Endometrial microvascular endothelial cells (primary cell): ENCODE measurements around the gene TRAPPC4. TPM values are rescaled to one million over a fixed set of nuclear protein-coding genes. Genes with fewer than 3 reads are reported as not detected.
"Not testable (repeated sequence)": the region's sequence is repeated elsewhere in the genome, so short reads cannot be mapped to it uniquely, and the experiment has no call there.

Experiments
- in situ Hi-C: cut with HindIII; loops from 2 replicates; pipeline ENCODE4 v1.10.0; 2017; ENCODE audit warnings: low sequenced_read_pairs, low pct_unique_long_range_greater_than_20kb; ENCODE audit errors: inconsistent ontology term
- total RNA-seq: library from RNA; depleted of rRNA; stranded (reverse); fragments of >200 nt; gene quantifications from one replicate; pipeline ENCODE4 v1.2.3, GENCODE V29; 2015; ENCODE audit errors: inconsistent ontology term

The TRAPPC4 gene
- total RNA-seq, 1 donor from 2014 or later, result 82.7 TPM

GRCh38 chr11:119029340-119030028 is 10.9 kb downstream of the TRAPPC4 start:
- in situ Hi-C loops, result no loop called here

DNA sequence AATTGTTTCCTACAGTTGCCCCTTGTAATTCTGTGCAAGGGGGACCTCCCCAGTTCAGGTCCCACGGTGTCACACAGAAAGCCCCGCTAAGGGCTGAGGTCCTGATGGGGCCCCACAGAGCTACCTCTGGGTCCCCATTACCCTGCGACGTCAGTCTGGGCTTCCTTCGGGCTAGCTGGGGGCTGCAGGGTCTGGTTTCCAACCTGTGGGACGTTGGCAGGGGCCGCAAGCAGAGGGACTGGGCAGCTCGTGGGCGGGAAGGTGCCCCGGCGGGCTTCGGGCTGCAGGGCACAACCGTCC is 11.4 kb downstream of the TRAPPC4 start:
- in situ Hi-C loops, result no loop called here

DNA sequence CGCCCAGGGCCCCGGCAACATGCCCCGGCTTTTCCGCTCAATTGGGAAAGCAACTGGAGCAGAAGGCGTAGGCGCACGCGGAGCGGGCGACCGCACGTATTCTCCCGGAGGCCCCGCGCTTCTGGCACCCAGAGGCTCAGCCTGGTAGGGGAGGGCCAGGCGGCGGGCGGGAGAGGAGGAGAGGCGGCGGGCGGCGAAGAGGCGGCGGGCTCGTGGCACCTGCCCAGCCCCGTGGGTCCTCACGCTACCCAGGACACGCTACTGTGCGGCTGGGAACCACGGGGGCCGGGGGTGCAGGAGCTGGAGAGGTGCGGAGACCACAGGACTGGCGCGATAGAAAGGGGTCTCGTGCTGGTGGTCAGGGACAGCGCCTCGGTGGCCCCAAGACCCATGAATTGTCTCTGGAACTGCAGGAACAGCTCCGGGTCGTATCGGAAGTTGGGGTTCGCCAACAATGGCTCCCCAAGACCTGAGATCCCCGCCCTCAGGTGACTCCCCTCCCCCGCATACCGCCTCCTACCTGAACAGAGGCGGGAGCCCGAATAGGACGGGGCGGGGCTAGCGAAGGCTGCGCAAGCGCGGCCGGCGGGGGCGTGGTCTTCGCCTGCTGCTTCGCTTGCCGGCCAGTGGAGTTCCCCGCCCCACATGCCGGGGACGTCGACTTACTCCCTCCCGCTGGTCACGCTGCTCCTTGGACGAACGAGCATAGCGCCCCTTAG is 11.9 kb downstream of the TRAPPC4 start, which contains the start of gene SLC37A4:
Gene SLC37A4, minus strand, starts transcription at position 549 of the 719 bp plus-strand sequence.
- in situ Hi-C loops, result no loop called here

DNA sequence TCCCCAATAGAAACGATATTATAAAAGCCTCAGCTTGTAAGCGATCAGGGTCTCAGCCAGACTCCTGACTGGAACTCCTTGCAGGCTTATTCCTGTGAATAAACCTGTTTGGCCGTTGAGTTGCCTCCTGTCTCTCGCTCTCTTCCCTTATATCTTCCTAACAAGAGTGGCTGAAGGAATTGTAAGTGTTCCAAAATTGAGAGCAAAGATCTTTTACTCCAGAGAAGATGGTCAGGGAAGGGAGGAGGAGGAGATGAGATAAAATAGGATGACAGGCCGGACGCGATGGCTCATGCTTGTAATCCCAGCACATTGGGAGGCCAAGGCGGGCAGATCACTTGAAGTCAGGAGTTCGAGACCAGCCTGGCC is 13.3 kb downstream of the TRAPPC4 start:
- in situ Hi-C loops, result no loop called here

GRCh38 chr11:119033421-119033820 is 14.9 kb downstream of the TRAPPC4 start:
- in situ Hi-C loops, result not testable (repeated sequence)

- in situ Hi-C loops, result no loop called here
Observed at GRCh38 chr11:119034813-119035212, 16.2 kb downstream of the TRAPPC4 start.

DNA sequence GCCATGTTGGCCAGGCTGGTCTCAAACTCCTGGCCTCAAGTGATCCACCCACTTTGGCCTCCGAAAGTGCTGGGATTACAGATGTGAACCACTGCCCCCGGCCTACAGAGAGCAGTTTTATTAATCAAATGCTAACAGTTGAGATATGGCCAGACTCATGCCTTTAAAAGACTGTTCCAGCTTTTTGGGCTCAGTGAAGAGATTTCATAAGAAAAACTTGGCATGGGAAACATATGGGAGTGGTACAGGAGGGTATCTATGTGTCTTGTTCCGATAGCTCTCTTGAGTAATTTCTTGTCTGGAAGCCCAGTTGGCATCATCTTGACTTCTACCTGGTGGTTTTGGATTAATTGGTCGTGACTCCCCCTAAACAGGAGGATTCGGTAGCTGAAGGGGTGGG is 20.3 kb downstream of the TRAPPC4 start:
- in situ Hi-C loops, result no loop called here

GRCh38 chr11:119039471-119039870 is 20.9 kb downstream of the TRAPPC4 start:
- in situ Hi-C loops, result not testable (repeated sequence)

- in situ Hi-C loops, result no loop called here
Observed at GRCh38 chr11:119041821-119042514, 23.4 kb downstream of the TRAPPC4 start.

GRCh38 chr11:119042927-119043326 is 24.4 kb downstream of the TRAPPC4 start:
- in situ Hi-C loops, result no loop called here

GRCh38 chr11:119044708-119045107 is 26.1 kb downstream of the TRAPPC4 start:
- in situ Hi-C loops, result no loop called here

GRCh38 chr11:119046489-119046888 is 27.9 kb downstream of the TRAPPC4 start:
- in situ Hi-C loops, result no loop called here

- in situ Hi-C loops, result no loop called here
Observed at GRCh38 chr11:119047205-119047604, 28.6 kb downstream of the TRAPPC4 start.

GRCh38 chr11:119048644-119049043 is 30.1 kb downstream of the TRAPPC4 start:
- in situ Hi-C loops, result no loop called here

DNA sequence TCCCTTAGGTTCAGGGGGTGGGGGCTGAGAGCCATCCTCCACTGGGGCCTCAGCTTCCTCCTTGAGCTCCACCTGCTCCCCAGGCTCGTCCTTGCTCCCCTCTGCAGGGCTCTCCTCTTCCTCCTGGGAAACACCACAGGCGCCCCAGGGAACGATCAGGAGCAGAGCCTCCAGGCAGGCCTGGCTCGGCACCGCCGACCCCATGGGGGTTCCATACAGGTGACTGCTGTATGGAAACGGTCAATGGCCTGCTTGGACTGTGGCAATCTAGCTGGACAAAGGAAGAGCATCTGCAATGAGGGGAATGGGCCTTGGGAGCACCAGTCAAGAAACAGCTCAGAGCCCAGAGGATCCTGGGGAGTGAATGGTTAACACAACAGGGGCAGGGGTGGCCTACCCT is 30.5 kb downstream of the TRAPPC4 start:
- in situ Hi-C loops, result no loop called here

DNA sequence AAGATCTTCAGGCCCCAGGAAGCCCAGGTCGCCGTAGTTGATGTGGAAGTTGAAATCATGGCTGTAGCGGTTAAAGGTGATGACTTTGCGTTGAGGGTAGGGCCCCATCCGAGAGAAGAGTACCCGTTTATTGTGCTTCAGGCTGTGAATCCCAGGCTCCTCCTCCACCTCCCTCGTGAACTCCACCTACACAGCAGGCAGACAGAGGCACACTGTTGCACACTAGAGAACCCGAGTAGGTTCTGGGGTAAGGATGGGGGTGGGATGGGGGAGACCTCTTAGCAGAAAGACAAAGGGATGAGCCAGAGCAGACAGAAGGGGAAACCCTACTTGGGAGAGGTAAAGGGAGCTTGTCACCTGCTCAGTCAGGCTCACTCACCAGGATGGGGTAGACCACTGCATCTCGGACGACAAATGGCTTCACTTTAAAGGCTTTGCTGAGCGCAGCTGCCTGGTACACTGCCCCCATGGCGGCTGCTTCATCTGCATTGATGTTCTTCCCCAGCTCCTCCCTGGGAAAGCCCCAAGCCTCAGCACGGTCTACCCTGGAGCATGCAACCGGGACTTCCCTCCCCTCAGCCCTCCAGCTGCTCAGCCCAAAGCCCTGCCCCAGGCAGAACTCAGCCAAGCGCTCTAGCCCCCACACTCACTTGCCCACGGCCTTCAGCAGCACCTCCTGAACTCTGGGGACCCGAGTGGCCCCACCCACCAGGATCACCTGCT is 33.0 kb downstream of the TRAPPC4 start:
- in situ Hi-C loops, result no loop called here

GRCh38 chr11:119052163-119052814 is 33.7 kb downstream of the TRAPPC4 start:
- in situ Hi-C loops, result no loop called here

DNA sequence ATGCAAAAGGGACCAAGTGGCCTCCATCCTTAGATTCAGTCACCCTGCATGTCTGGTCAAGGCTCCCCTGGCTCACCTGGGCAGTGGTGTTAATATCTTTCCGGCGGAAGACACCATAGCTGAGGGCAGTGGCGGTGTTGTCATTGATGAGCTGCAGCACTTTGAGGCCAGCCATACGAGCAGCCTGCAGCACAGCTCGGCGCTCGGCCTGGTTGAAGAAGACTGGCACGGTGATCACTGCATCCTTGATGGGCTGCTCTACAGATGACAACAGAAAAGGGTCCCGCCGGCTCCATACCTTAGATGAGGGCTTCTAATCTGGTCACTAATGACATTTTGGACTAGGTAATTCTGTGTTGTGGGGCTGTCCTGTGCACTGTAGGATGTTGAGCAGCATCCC is 35.9 kb downstream of the TRAPPC4 start:
- in situ Hi-C loops, result no loop called here

- in situ Hi-C loops, result no loop called here
Observed at GRCh38 chr11:119055901-119056300, 37.3 kb downstream of the TRAPPC4 start.
